ENCODE results near the gene MAPK14.

GRCh38 chr6:36032261-36032660 lies 4.7 kb downstream of the MAPK14 start:
- no peak for TF ChIP-seq EP300 (IDR thresholded peaks at IDR 0.05)
- TF ChIP-seq POLR2A (IDR thresholded peaks at IDR 0.05; ENCODE audit: low read length) = no peak
